Pons (tissue), 1 donor: Measurements from ENCODE around the gene EMP2.
A peak's percentile ranks its signal among the peaks of the same experiment; 100 is the strongest.
"Not testable (repeated sequence)": the region's sequence is repeated elsewhere in the genome, so short reads cannot be mapped to it uniquely, and the experiment has no call there.

Experiments used
- DNase-seq: peaks from one replicate; pipeline ENCODE4 v3.0.0-alpha.2; 2016; ENCODE audit warnings: low spot score

Gene EMP2, protein sequence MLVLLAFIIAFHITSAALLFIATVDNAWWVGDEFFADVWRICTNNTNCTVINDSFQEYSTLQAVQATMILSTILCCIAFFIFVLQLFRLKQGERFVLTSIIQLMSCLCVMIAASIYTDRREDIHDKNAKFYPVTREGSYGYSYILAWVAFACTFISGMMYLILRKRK

DNA sequence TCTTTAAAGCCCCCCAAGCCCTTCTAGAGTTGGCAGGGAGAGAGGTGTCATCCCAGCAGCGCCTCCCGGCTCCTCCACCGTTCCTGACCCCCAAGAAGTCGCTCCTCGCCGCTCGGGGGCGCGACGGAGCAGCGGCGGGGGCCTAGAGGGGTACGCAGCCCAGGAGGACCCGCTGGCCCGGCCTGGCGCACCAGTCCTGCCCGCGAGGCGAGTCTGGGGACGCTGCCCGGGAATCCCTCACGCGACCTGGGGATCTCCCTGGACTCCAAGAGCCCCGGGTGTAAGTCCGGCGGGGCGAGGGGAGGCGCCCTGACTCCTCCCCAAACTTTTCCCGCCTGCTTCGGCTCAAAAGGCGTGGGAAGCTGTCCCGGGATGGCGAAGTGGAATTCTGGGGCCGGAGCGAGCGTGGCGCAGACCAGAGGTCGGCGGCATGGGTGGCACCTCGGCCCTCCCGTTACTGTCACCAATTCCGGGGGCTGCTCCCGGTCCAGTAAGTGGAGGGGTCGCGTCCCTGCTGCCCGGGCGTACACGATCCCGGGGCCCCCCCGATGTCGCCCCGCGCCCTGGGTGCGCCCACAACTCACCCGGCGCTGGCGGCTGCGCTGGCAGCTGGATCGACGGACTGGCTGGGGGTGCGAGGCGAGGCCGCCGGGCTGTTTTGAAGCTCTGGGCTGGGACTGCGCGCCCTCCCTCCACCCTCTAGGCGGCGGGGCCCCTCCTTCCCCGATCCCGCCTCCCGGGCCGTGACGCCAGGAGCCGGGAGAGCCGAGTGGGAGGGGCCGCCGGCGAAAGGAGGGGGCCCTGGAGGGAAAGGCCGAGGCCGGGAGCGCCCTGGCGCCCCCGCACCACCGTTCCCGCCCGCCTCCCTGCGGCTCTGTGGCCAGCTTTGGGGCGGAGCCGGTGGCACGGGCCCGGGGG is at the start of gene EMP2:
Gene EMP2 (minus strand): TSS at position 634 of the 918 bp plus-strand sequence. CDS start 32,981 bp downstream, outside the sequence.
- peak; percentile 14 for DNase-seq

DNA sequence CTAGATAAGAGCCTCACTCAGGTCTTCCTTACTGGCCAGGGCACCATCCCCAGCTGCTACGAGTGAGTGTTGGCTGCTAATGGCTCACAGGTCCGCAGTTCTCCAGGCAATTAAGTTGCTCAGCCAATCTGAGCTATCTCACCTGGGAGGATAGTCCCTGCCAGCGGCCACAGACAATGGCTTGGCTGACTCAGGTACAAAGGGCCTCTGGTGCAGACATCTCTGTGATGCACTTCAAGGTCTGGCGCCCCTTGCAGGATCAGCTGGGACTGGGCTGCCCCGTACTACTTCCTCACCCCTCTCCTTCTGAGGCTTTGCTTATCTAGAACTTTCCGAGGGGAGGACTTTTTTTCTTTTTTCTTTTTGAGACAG is 49.2 kb upstream of the EMP2 start:
- DNase-seq: no peak

DNA sequence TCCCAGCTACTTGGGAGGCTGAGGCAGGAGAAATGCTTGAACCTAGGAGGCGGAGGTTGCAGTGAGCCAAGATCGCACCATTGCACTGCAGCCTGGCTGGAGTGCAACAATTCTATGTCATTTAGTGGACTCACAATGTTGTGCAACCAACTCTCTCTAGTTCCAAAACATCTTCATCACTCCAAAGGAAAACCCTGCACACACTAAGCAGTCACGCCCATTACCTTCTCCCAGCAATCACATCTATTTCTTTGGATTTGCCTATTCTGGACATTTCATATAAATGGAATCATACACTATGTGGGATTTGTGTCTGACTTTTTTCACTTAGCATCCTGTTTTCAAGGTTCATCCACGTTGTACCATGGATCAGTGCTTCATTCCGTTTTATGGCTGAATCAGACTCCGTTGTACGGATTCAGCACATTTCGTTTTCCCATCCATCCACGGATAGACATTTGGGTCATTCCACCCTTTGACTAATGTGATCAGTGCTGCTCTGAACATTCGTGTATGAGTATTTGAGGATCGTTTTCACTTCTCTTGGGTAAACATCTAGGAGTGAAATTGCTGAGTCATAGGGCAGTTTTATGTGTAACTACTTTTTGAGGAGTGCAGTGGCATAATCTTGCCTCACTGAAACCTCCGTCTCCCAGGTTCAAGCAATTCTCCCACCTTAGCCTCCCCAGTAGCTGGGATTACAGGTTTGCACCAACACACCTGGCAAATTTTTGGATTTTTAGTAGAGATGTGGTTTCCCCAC is 45.4 kb upstream of the EMP2 start:
- no peak for DNase-seq

DNA sequence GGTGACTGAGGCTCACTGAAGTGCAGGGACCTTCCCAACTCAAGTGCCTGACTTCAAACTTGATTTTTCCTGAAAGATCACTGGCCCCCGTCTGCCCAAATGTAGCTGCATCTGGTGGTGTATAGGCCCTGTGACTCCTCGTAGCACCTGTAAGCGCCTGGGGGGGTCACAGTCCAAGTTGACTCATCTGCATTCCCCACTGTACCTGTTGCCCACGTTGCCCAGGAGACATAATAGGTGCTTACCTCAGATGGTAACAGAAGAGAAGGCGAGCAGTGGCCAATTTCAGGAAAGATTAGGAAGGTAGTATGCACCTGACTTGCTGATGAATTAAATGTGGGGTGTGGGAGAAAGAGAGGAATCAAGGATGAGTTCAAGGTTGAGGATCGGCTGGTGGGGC is 44.1 kb upstream of the EMP2 start:
- no peak for DNase-seq

DNA sequence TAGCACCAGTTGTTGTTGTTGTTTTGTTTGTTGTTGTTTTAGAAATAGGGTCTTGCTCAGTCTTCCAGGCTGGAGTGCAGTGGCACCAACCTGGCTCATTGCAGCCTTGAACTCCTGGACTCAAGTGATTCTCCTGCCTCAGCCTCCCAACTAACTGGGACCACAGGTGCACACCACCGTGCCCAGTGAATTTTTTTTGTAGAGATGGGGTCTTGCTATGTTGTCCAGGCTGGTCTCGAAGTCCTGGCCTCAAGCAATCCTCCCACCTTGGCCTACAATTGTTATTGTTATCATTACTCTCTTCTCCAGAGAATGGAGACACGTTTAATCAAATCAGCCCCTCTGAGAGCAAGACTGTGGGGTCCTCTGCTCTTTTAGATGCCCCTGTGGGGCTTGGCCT is 42.7 kb upstream of the EMP2 start:
- DNase-seq: no peak

DNA sequence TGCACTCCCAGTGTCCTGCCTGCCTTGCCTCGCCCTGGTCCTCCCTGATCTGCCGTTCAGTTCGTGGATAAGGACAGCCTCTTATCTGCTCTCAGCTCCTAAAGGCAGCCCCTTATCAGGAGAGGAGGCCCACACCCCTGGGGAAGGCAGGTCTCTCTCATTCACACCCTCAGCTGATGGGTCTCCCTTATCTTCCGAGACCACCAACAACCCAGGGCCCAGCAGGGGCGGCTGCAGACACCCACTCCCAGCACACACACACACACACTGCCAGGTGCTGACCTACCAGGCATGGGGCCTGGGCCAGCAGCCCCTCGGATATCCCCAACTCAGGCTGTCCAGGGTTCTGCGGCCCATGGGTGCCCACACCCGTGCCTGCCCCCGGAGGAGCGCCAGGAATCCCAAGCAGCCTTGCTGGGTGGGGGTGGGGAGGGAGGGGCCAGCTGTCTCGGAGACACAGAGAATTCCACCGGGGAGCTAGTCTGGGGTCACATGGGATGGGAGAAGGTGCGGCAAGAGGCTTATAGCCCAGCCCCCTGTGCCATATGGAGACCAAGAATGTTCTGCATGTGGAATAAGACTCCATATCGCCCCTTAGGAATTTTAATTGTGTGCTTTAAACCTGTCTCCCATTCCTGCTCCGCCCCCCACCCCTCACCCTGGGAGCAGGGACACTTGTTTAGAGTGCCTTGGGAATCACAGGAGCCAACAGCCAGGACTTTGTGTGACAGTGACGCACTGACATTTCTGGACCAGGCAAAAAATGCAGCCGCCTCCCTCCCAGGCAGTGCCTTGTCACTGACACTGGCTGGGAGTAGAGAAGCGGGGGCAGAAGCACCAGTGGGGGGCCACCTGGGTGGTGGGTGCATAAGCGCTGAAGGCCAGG is 41.9 kb upstream of the EMP2 start:
- DNase-seq: no peak

DNA sequence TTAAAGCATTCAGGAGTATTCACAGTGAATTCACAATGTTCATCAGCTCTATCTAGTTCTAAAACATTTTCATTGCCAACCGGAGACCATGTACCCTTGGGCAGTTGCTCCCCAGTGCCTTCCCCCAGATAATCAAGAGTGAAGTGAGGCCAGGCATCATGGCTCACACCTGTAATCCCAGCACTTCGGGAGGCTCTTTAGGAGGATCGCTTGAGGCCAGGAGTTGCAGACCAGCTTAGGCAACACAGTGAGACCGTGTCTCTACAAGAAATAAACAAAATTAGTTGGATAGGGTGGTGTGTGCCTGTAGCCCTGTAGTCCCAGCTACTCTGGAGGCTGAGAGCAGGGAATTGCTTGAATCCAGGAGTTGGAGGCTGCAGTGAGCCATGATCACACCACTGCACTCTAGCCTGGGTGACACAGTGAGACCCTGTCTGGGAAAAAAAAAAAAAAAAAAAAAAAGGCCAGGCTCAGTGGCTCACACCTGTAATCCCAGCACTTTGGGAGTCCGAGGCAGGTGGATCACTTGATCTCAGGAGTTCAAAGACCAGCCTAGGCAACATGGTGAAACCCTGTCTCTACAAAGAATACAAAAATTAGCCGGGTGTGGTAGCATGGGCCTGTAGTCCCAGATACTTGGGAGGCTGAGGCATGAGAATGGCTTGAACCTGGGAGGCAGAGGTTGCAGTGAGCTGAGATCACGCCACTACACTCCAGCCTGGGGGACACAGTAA is 41.0 kb upstream of the EMP2 start:
- not testable (repeated sequence) for DNase-seq

DNA sequence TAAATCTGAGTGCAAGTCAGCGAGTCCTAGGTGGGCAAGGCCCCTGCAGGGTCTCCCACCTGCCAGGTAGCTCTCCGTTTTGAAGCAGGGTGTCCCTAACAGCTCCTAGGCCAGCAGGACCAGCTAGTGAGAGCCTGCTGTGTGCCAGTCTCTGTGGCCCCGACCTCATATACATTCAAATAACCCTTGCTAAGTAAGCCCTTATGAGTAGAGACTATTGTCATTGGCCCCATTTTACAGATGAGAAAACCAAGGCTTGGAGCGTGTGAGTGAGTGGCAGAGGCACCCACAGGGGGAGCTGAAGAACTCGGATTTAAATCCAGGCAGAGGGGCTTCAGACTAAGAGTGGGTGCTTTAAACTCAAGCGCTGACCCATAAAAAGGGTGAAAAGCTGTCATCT is 39.7 kb upstream of the EMP2 start:
- DNase-seq: no peak

DNA sequence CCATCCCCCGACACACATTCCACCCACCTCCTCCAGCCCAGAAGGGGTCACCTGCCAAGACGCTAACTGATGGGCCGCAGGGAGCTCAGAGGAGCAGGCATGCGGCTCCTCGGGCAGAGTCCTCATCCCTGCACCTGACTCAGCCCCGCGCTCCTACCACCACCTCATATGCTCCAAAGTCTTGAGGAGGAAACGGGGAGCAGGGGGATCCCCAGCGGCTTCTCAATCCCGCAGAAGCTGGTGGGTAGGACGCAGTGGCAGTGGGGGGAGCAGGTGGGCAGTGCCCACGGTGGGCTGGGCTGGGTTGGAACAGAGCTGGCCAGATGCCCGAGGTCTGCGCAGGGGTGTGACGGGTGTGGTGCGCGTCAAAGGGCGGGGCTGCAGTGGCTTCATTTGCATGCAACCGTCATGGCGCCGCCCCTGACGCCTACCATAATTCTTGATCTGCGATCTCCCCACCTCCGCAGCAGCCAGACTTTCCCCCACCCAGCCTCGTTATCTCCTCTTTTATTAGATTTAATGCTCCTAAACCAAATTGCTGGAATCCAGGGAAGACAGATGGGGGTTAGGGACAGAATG is 39.0 kb upstream of the EMP2 start:
- no peak for DNase-seq

DNA sequence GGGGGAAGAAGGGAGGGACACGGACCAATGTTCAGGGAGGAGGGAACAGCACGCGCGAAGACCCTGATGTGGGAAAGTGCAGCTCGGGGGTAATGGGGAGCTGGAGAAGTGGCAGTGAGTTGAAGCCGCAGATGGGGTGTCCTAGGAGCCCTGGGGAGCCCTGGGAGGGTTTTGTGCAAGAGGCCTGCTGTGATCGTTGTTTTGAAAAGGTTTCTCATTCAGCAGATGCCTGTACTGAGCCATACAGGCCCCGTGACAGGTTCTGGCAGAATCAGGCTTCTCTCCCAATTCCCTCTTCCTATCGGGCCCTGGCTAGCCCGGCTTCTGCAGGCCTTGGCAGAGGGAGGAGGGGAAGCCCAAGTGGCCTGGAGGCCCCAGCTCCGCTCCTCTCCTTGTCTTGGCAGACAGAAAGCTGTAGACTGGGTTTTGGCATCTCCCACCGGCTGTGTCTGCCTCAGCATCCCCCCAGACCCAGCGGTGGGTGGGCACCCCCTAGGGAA is 38.4 kb upstream of the EMP2 start:
- no peak for DNase-seq

DNA sequence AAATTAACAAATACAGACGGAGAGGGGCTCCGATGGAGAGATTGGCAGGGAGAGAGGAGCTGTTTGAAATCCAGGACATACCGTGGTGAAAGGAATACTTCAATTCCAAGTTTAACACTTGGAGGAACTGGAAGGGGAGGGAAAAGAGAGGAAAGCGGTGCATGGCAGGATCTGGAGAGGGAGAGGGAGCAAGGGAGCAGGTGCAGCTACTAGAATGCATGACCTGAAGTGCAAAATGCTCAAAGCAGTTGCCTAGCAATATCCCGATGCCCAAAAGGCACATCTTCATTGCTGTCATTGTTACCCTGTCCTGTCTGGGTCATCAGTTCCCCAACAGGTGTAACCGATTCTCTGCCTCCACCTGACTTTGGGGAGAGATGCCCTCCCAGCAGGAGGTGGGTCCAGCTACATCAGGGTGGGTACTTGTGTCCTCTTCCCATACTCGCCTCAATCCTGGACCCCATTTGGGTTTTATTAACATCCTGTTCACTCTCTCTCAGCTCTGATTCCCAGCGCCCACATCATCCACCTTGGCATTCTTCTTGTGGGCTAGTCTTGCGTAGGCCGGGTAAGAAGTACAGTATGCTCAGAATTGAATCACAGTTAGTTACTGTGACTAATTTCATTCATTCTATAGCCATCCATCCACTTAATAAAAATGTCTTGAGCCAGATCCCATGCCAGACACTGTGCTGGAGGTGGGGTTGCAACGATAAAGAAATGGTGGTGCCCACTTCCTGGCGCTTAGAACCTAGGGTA is 37.4 kb upstream of the EMP2 start:
- DNase-seq: no peak

DNA sequence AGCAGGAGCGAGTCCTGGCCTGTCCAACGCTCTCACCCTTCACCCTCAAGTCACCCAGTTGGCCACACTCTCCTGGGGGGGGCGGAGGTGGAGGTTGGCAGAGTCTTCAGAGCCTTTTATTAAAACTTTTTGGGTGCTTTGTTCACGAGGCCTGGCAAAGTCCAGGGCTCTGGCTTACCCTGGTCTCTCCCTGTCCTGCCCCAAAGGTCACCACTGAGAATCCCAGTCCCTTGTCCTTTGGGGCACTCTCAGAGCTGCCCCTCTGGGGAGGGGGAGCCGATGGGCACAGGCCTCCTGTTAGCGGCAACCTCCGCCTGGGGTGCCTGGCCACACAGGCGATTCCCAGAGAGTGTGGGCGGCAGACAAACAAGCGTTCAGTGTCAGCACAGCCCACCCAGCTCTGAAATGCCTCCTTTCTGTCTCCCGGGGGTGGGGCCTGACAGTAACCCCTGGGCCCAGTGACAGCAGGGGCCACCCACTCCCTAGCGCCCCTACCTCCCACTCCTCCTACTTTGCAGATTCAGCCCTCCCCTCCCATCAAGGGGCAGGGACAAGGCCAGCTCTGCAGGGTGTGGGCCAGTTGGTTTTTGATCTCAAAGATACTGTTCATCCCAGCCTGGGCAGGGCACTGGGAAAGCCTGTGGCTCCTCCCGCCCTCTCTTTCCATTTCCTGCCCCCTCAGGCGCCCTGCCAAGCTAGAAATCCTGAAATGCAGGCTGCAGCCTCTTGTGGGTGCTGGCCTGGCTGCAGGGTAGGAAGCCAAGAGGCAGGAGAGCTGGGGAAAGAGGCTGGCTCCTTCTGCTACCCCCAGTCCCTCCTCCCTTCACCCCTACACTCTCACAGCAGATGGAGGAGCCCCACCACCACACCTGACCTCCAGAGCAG is 36.6 kb upstream of the EMP2 start:
- peak; percentile 11 for DNase-seq

DNA sequence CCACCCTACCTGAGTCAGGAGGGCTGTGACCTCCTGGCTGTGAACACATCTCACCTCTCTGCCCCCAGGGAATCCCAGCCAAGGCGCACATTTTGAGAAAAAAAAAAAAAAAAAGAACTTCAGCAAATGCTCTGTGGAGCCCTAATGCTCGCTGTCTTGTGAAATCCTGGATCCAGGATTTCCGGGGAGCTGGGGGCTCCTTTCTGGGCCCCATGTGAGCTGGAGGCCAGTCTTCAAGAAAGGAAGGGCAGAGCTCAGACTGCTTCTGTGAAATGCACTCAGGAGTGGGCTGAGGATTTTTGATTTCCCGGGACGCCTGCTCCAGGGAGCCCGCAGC is 36.0 kb upstream of the EMP2 start:
- DNase-seq: no peak

DNA sequence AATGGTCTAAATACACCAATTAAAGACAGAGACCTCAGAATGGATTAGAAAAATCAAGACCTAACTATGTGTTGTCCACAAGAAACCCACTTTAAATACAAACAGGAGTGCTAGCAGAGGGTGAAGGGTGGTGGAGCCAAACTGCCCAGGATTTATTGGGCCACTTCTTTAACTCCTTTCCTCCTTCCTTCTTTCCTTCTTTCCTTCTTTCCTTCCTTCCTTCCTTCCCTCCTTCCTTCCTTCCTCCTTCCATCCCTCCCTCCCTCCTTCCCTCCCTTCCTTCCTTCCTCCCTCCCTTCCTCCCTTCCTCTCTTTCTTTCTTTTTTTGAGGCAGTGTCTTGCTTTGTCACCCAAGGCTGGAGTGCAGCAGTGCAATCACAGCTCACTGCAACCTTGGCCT is 34.3 kb upstream of the EMP2 start:
- DNase-seq: no peak

DNA sequence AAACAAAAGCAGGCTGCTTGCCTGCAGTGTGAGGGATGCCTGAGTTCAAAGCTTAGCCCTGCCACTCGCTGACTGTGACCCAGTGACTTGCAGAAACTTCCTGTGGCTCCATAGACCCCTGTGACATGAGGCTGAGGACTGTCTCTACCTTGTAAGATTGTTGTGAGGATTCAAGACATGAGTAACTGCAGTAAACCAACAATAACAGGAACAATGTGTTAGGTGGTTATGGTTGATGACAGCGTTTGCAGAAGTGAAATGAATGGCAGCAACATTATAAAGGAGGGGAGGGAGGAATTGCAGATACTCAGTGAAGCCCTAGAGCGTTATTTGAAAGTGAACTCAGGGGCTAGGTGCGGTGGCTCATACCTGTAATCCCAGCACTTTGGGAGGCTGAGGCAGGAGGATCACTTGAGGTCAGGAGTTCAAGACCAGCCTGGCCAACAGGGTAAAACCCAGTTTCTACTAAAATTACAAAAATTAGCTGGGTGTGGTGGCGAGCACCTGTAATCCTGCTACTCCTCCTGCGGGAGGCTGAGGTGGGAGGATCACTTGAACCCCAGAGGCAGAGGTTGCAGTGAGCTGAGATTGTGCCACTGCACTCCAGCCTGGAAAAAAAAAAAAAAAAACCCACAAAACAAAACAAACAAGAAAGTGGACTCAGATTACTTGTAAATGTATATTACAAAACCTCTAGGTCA is 33.5 kb upstream of the EMP2 start:
- DNase-seq: no peak

DNA sequence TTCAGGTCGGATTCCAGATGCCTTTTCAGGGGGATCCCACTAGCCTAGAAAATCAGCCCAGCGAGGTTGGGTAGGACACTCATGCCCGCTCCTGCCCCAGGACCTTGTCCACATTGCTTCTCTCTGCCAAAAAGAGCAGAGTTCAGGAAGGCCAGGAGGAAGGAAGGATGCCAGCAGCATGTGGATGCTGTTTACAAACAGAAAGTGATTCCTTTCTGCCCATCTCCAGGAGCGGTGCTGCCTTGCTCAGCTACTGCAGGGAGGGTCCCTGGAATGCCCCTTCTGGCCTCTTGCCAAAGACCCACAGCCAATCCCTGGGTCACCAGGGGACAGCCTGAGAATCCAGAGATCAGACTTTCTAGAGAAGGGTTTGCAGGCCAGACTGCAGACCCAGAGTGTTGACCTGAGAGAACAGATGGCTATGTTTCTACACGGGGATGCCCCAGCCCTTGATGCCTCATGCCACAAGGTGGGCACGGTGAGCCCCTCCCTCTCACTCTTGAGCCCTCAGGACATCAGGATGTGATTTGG is 32.3 kb upstream of the EMP2 start:
- DNase-seq: no peak

DNA sequence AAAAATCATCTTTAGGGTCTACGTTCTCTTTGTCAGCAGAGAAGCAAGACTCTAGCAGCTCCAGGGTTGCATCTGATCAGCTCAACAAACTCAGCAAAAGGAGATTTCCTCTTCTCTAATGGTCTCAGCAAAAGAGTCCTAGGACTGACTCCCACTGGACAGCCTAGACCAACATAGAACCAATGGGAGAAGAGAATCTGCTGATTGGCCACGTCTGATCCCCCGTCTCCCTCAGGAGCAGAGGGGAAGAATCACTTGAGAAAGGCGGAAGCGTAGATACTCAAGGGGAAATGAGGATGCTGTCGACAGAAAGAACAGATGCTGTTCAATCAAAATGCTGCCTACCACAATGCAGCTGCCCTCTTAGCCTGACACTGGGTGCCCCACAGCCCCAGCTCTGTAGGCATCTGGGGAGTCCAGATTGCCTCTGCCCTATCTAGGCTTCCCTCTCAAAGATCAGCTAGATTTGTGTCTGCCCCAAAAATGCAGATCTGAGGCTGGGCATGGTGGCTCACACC is 31.5 kb upstream of the EMP2 start:
- DNase-seq: no peak
